SK-N-MC (cell line): ENCODE results near the gene SHANK1.

Experiments
- EZH2 ChIP-seq: fragments of 200-600 bp; sonication (generic); IDR thresholded peaks from one replicate; pipeline ENCODE4 v1.6.1; 2017; ENCODE audit warnings: antibody characterized with exemption
- FOXP2 ChIP-seq: optimal IDR thresholded peaks from 2 replicates; pipeline ENCODE3; 2011; ENCODE audit warnings: mild to moderate bottlenecking, moderate library complexity; ENCODE audit not compliant: insufficient read depth; ENCODE audit errors: extremely low read length, control extremely low read depth
- POLR2AphosphoS5 ChIP-seq: IDR thresholded peaks from 2 replicates; pipeline ENCODE4 v1.6.1; 2012; ENCODE audit warnings: mild to moderate bottlenecking, low read depth, low read length, borderline replicate concordance

GRCh38 chr19:50724522-50725217 is 5.1 kb upstream of the SHANK1 start:
- TF ChIP-seq POLR2AphosphoS5 (peak; percentile 72; the same call in 1 of the 2 replicates), EZH2 (no peak), FOXP2 (no peak)
